ENCODE measurements around the gene APH1B.
"Not testable (repeated sequence)": the region's sequence is repeated elsewhere in the genome, so short reads cannot be mapped to it uniquely, and the experiment has no call there.

Gene APH1B

DNA sequence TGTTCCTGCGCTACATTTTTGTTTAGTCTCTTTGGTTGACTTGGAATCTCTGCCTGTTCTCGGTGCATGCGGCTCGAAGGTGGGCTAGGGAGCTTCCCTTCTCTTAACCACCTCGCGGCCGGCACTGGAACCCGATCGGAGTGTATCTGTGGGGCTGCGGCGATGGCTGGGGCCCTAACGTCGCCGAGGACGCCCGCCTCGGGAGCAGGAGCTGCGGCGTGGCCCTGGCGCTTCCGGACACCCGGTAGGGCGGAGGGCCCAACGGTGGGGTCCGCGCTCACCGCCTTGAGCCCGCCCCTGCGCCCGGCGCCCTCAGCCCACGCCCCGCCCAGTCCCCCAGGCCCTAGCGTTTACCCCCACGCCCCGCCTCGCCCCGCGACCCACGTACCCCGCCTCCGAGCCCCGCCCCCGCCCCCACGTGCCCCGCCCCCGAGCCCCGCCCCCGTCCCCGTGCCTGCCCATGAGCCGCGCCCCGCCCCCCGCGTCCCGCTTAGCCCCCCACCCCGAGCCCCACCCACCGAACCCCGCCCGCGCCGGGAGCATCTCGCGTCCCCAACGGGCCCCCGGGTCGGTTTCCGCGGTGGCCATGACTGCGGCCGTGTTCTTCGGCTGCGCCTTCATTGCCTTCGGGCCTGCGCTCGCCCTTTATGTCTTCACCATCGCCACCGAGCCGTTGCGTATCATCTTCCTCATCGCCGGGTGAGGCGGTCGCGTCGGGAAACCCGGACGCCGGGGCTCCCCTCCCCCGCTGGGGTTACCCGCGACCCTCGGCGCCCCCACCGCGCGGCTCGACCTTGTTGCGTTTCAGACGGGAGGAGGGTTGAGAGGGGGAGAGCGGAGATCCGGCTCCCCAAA lies at the start of gene APH1B:
TSS of gene APH1B (plus strand) at position 568 of the 855 bp plus-strand sequence. CDS start at position 587, 19 bp downstream.
- peak in 1 of 2 experiments; percentile 44 for DNase-seq

- DNase-seq: no peak
These were observed 49.7 kb upstream of the APH1B start for GRCh38 chr15:63227689-63228088.

DNA sequence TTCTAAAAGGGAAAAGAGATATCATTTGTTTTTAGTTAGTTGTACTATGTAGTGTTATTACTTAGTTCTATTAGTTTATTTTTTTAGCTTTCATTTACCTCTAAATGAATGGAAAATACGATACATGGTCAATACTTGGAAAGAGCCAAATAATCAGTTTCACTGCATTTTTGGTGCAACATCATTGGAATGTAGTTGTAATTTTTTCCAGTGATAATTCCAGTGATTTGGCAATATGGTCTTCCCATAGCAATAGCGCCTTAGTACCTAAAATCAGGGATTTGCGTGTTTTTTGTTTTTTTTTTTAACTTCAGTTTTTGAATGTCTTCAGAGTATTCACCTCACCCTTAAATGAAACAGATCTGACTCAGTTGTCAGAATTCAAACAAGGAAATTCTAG lies 46.2 kb upstream of the APH1B start:
- DNase-seq: no peak

GRCh38 chr15:63231706-63232105 lies 45.7 kb upstream of the APH1B start:
- DNase-seq: no peak

DNA sequence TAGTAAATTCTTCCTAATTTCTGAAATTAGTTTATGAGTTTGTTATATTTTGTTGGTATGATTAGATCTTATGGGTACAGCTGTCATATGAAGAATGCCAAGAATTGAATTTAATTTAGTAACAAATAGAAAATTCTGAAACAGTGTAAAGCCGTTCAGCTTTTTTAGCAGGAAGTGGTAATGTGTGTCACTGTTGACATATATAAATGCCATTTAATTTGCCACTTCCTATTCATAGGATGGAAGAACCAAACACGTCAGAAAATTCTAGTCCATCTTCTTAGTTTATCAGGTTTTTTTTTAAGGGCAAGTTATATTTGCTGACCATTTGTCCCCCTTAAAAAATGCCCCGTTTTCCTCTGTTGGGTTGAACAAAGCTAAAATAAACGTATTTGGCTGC lies 45.0 kb upstream of the APH1B start:
- no peak for DNase-seq

GRCh38 chr15:63232943-63233342 lies 44.5 kb upstream of the APH1B start:
- no peak for DNase-seq

DNA sequence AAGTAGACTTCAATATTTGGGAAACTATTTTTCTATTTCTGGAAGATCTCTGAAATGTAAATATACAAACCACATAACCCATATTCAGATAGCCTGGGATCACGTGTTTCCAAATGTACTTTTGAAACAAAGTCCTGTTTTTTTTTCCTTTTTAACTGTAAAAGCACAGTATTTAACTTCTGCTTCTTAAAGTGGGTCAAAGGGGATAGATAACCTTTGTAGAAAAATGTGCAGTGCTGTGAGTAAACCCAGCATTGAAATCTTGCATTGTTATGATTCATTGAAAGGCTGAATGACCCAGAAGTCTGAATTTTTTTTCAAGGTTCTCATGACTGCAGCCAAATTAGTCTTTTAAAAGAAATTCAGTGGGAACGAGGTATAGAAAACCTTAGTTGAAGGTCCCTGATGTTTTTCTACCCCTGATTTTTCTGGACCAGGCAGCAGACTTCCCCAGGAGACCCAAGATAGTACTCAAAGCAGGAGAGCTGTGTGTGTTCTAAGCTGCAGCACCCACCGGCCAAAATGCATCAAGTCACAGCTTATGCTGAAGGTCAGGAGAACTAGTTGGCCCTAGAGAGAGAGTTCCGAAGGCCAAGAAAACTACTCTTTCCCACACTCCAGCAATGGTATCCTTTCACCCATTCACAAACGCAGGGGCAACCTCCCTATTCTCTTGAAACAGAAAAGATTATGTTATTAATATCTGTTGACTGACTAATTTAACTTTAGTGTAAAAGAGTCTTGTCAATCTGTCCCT lies 43.6 kb upstream of the APH1B start:
- no peak for DNase-seq

GRCh38 chr15:63234451-63234870 lies 42.9 kb upstream of the APH1B start:
- no peak for DNase-seq

- no peak for DNase-seq
These were observed 41.1 kb upstream of the APH1B start for GRCh38 chr15:63236272-63236671.

GRCh38 chr15:63237086-63237485 lies 40.3 kb upstream of the APH1B start:
- not testable (repeated sequence) for DNase-seq

DNA sequence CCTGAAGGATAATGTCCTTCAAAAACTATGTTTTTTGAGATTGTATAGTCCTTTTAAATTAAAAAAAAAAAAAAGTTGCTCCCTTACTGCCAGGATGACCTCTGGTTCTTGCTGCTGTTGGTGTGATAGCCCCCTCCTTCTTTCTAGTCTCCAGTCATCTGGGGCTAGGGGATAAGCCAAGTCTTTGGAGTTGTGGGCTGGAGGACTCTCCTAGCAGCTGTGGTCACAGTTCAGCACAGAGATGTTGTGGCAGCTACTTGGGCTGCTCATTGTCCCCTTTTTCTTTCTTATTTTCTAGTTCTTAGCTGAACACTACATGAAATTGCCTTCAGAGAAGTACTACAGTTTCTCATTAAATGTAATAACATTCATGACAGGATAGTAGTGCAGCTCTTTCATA lies 39.2 kb upstream of the APH1B start:
- no peak for DNase-seq

DNA sequence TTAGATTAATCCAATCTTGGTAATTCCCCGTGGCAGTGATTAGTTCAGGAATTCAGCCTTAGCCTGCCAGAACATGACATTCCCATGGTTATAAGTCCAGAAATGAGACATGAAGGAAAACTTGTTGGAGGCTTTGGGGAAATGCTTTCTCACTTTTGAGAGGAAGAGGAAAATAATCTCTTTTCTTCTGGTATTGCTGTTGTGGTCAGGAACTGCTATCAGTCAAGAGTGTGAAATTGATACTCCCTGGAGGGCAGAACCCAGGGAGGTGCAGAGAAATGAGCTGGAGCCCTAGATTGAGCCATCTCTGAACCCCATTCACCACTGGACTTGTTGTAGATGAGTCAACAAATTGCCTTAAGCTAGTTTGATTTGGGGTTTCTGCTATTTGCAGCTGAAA lies 38.6 kb upstream of the APH1B start:
- DNase-seq: no peak

- DNase-seq: no peak
These were observed 37.3 kb upstream of the APH1B start for GRCh38 chr15:63240109-63240508.

DNA sequence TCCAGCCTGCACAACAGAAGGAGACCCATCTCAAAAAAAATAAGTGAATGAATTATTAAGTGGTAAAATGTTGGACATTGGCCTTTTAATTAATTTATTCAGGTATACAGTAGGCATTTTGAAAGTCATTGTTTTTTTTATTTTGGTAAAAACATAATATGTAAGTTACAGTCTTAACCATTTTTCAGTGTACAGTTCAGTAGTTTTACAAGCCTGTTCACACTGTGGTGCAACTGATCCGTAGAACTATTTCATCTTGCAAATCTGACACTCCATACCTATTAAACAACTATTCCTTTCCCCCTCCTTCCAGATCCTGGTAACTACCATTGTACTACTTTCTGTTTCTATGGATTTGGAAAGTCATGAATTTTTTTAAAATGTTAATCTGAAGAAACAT lies 36.1 kb upstream of the APH1B start:
- no peak for DNase-seq

DNA sequence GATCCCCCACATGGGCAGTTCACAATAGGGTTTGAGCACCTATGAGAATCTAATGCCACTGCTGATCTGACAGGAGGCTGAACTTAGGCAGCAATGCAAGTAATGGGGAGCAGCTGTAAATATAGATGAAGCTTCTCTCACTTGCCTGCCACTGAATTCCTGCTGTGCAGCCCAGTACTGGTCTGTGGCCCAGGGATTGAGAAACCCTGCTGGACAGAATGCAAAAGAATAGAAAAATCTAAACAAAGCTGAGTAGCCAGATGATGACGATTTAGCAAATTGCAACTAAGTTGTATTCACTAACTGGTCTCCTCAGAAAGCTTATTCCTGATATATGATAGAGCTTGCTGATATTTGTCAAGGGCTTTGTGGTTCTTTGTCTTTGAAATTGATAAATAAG lies 34.3 kb upstream of the APH1B start:
- no peak for DNase-seq

DNA sequence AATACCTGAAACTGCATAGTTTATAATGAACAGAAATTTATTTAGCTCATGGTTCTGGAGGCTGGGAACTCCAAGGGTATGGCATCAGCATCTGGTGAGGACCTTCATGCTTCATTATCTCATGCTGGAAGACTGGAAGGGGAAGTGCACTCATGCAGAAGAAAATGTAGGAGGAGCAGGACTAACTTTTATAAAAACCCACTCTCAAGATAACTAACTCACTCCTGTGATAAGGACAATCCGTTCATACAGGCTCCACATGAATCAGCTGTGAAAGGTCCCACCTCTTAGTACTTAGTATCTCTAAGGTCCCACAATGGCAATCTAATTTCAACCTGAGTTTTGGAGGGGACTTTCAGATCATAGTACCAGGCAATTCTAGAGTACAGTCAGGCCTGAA lies 33.6 kb upstream of the APH1B start:
- DNase-seq: no peak

GRCh38 chr15:63244399-63244798 lies 33.0 kb upstream of the APH1B start:
- DNase-seq: no peak

DNA sequence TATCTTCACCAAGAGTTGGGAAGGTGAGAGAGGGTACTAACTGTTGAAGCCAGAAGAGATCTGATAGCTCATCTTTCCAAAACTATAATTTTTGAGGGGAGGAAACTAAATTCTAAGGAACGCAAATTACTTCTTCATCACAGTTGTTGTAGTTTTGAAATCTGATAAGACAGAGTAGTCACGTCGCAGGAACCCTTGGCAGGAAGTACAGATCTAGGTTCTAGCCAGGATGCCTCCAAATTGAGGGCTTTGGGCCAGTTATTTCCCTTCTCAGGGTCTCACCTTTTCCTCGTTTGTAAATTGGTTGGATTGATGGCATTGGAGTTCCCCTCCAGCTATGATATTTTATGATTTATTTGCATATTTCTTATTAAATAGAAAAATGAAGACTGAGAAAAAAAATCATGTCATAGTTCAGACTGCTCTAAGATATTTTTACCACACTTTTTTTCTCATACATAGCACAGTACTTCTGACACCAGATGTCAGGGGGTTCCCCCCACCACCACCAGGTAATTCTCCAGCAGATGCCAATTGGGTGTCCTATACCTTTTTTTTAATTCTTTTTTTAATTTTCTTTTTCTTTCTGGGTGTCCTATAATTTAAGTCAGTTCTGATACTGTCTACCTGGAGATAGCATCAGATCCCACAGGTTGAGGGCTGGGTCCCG lies 32.3 kb upstream of the APH1B start:
- no peak for DNase-seq

- DNase-seq: no peak
These were observed 30.5 kb upstream of the APH1B start for GRCh38 chr15:63246691-63247469.

DNA sequence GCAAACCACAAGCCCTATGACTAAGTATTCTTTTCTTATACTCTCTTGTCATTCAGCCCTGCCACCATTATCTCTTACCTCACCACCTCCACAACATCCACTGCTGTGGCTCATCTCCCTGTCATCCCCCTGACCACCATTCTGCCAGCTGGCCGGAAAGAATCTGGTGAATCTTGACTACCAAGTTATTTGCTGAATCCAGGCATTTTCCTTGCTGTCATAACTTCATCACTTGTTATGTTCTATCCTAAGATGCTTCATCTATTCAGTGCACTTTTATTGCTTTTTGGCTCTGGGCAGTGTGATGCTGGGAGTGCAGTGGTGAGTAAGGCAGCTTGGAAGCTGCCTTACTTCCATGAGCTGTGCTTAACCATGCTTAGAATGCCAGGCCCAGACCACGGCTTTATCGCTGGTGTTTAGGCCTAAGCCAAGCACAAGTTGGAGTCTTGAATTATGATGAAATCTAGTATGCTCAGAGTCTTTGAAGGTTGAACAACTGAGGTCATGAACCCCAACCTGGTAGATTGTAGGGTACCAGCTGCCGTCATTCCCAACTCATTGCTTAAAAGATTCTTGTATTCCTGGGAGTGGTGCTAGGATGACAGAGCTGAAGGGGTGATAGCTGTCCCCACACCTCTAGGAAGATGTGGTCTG lies 27.0 kb upstream of the APH1B start:
- no peak for DNase-seq

DNA sequence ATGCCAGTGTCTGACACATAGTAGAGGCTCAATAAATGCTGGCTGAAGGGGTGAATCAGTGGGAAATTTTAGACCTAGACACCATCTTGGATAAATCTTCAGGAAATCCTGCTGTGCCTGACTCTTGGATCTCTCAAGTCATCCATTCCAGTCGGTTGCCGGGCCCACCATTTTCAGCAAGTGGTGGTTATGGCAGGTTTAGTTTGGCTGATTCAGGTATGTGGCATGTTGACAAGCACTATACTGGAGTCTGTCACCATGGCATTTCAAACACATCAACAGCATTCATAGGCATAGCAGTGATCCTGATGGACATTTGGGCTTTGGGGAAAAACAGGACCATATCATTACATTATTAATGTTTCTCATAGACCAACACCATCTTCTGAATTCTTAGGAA lies 25.7 kb upstream of the APH1B start:
- DNase-seq: no peak

DNA sequence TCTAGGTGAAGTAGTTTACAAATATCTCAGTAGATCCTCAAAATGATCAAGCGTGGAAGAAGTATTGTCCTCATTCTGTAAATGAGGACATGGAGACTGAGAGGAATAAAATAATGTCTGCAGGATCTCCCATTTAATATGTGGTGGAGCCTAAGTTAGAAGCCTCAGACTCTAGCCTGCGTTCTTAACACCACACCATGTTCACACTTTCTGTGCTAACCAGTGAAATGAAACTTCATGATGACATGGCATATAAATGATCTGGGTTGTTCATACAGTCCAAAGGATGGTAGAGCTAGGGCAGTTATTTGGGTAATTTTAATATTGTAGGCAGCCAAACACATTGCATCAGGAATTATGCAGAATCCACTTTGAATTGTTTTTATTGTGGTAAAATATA lies 25.1 kb upstream of the APH1B start:
- DNase-seq: no peak

Data from NCI-H187 (cell line).